ENCODE results near the gene FOXE1.

Gene FOXE1

GRCh38 chr9:97863314-97863713 is 10.3 kb downstream of the FOXE1 start:
- TF ChIP-seq SPI1 (IDR thresholded peaks at IDR 0.05; ENCODE audit: borderline replicate concordance, low read depth) (no peak), GABPA (IDR thresholded peaks at IDR 0.05; ENCODE audit: low read depth) (no peak), REST (IDR thresholded peaks at IDR 0.05; ENCODE audit: insufficient replicate concordance, low read depth) (no peak), POLR2AphosphoS5 (IDR thresholded peaks at IDR 0.05; ENCODE audit: low read depth) (no peak), CTCF (IDR thresholded peaks at IDR 0.05; ENCODE audit: insufficient read depth, low read length) (no peak)
- Histone ChIP-seq H3K27ac (replicated peaks) (no peak overlapping the region), H3K4me3 (replicated peaks; ENCODE audit: insufficient read depth, low read length) (no peak overlapping the region), H3K27me3 (ENCODE audit: insufficient read depth, poor library complexity, severe bottlenecking) (peaks cover 15% of the 10 kb centered on the region)
- DNase-seq (ENCODE audit: low read depth in 1 of 2, low spot score in 1 of 2) = no peak

GRCh38 chr9:97864396-97864795 is 11.4 kb downstream of the FOXE1 start:
- TF ChIP-seq REST (IDR thresholded peaks at IDR 0.05; ENCODE audit: insufficient replicate concordance, low read depth) (no peak), POLR2AphosphoS5 (IDR thresholded peaks at IDR 0.05; ENCODE audit: low read depth) (no peak), GABPA (IDR thresholded peaks at IDR 0.05; ENCODE audit: low read depth) (no peak), CTCF (IDR thresholded peaks at IDR 0.05; ENCODE audit: insufficient read depth, low read length) (no peak), SPI1 (IDR thresholded peaks at IDR 0.05; ENCODE audit: borderline replicate concordance, low read depth) (no peak)
- peaks cover 8% of the 10 kb centered on the region for H3K27me3 ChIP-seq (ENCODE audit: insufficient read depth, poor library complexity, severe bottlenecking)
- no peak overlapping the region for H3K27ac ChIP-seq (replicated peaks)
- DNase-seq (ENCODE audit: low read depth in 1 of 2, low spot score in 1 of 2) = no peak
- H3K4me3 ChIP-seq (replicated peaks; ENCODE audit: insufficient read depth, low read length) = no peak overlapping the region

GRCh38 chr9:97866300-97866699 is 13.3 kb downstream of the FOXE1 start:
- H3K27ac ChIP-seq (replicated peaks) = no peak overlapping the region
- TF ChIP-seq POLR2AphosphoS5 (IDR thresholded peaks at IDR 0.05; ENCODE audit: low read depth) = no peak
- no peak for TF ChIP-seq SPI1 (IDR thresholded peaks at IDR 0.05; ENCODE audit: borderline replicate concordance, low read depth)
- H3K27me3 ChIP-seq (ENCODE audit: insufficient read depth, poor library complexity, severe bottlenecking) = peaks cover 2% of the 10 kb centered on the region
- no peak overlapping the region for H3K4me3 ChIP-seq (replicated peaks; ENCODE audit: insufficient read depth, low read length)
- no peak for DNase-seq (ENCODE audit: low read depth in 1 of 2, low spot score in 1 of 2)

- Histone ChIP-seq H3K4me3 (replicated peaks; ENCODE audit: insufficient read depth, low read length) (no peak overlapping the region), H3K27ac (replicated peaks) (no peak overlapping the region), H3K27me3 (ENCODE audit: insufficient read depth, poor library complexity, severe bottlenecking) (no peaks in the 10 kb centered on the region)
- no peak for DNase-seq (ENCODE audit: low read depth in 1 of 2, low spot score in 1 of 2)
- no peak for TF ChIP-seq GABPA (IDR thresholded peaks at IDR 0.05; ENCODE audit: low read depth)
- no peak for TF ChIP-seq POLR2AphosphoS5 (IDR thresholded peaks at IDR 0.05; ENCODE audit: low read depth)
- no peak for TF ChIP-seq CTCF (IDR thresholded peaks at IDR 0.05; ENCODE audit: insufficient read depth, low read length)
- no peak for TF ChIP-seq SPI1 (IDR thresholded peaks at IDR 0.05; ENCODE audit: borderline replicate concordance, low read depth)
- no peak for TF ChIP-seq REST (IDR thresholded peaks at IDR 0.05; ENCODE audit: insufficient replicate concordance, low read depth)
Measured at GRCh38 chr9:97866848-97867247, 13.8 kb downstream of the FOXE1 start.
